T-helper 2 cell treated with Interferon-gamma antibody and Interleukin-4, amounts not matched to agents 5 μg/mL and 100 μg/mL, for 36 hours (primary cell): ENCODE measurements around the gene VSIG10L.

Experiments used
- DNase-seq: peaks from one replicate; pipeline ENCODE4 v3.0.0; 2021; ENCODE audit warnings: low spot score
- H3K27ac Mint-ChIP-seq: one replicate; pipeline ENCODE4 v1.8.0; 2021; ENCODE audit warnings: mild to moderate bottlenecking, mixed read lengths
- H3K27me3 Mint-ChIP-seq: one replicate; pipeline ENCODE4 v1.8.0; 2021; ENCODE audit warnings: low read depth, mixed read lengths
- H3K36me3 Mint-ChIP-seq: one replicate; pipeline ENCODE4 v1.8.0; 2021; ENCODE audit warnings: low read depth, mixed read lengths
- H3K4me1 Mint-ChIP-seq: one replicate; pipeline ENCODE4 v1.8.0; 2021; ENCODE audit warnings: low read depth, mixed read lengths
- H3K4me3 Mint-ChIP-seq: one replicate; pipeline ENCODE4 v1.8.0; 2022; ENCODE audit warnings: mild to moderate bottlenecking, moderate library complexity, mixed read lengths
- H3K9me3 Mint-ChIP-seq: one replicate; pipeline ENCODE4 v1.8.0; 2021; ENCODE audit warnings: mixed read lengths

Gene VSIG10L

DNA sequence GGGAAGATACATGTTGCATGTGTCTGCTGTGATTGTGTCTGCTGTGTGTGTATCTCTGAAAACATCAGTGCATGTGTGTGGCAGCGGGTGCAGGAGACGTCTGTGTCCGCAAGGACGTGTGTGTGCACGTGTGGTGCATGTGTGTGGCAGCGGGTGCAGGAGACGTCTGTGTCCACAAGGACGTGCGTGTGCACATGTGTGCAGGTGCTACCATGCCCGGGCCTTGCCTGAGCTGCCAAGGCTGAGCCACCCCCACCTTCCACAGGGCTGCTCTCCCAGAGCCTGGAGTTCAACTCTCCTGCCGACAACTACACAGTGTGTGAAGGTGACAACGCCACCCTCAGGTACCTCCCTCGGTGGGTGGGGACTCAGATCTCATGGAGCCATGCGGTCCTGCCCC lies 20.1 kb downstream of the VSIG10L start:
- Mint-ChIP-seq H3K4me1 (peaks cover 3% of the 10 kb centered on the region), H3K36me3 (no peaks in the 10 kb centered on the region), H3K4me3 (no peak overlapping the region), H3K27me3 (peaks cover 31% of the 10 kb centered on the region), H3K9me3 (no peaks in the 10 kb centered on the region), H3K27ac (no peak overlapping the region)
- DNase-seq, result no peak

DNA sequence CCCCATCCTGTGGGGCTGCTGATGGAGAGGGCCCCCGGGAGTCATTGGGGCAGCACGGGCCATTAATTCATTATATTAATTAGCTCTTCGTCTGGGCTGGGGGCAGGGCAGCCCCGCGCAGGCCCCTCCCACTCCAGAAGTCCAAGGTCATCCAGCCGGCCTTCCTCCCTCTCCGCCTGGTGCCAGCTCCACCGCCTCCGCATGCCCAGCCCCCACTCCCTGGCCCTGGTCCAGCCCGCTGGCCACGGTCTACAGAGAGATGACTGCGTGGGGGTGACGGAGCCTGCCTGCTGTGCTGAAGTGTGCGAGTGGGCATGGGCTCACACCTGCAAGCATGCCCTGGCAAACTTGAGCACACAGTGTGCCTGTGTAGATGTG lies 21.7 kb downstream of the VSIG10L start:
- no peak overlapping the region for H3K27ac Mint-ChIP-seq
- no peak overlapping the region for H3K4me3 Mint-ChIP-seq
- peaks cover 18% of the 10 kb centered on the region for H3K27me3 Mint-ChIP-seq
- no peaks in the 10 kb centered on the region for H3K9me3 Mint-ChIP-seq
- no peaks in the 10 kb centered on the region for H3K4me1 Mint-ChIP-seq
- H3K36me3 Mint-ChIP-seq, result no peaks in the 10 kb centered on the region
- DNase-seq, result no peak

DNA sequence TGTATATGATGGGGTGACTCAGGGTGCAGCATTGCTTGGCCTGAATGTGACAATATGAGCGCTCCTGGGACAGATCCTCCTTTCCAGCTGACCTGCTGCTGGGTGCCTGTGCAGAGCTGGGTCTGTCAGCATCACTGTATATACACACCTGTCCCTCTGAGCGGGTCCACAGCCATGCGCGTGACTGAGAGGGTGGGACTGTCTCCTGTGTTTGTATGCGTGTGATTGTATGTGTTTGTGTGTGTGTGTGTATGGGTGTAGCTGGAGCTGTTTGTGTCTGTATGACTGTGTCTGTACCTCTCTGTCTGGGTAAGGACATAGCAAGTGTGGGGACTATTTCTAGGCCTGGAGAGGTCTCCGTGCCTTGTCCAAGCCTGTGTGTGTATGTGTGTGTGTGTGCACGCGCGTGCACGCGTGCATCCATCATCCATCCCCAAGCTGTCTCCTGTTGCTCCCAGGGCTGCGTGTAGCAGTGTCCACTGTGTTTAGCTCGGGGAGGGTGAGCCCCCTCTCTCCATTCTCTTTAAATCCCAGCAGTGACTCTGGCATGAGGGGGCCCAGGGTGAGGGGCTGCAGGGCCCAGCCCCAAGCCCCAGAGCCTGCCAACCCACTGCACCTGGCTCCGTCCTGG lies 22.2 kb downstream of the VSIG10L start:
- no peak overlapping the region for H3K27ac Mint-ChIP-seq
- no peak overlapping the region for H3K4me3 Mint-ChIP-seq
- no peaks in the 10 kb centered on the region for H3K4me1 Mint-ChIP-seq
- no peaks in the 10 kb centered on the region for H3K9me3 Mint-ChIP-seq
- peaks cover 20% of the 10 kb centered on the region for H3K27me3 Mint-ChIP-seq
- H3K36me3 Mint-ChIP-seq, result no peaks in the 10 kb centered on the region
- no peak for DNase-seq

DNA sequence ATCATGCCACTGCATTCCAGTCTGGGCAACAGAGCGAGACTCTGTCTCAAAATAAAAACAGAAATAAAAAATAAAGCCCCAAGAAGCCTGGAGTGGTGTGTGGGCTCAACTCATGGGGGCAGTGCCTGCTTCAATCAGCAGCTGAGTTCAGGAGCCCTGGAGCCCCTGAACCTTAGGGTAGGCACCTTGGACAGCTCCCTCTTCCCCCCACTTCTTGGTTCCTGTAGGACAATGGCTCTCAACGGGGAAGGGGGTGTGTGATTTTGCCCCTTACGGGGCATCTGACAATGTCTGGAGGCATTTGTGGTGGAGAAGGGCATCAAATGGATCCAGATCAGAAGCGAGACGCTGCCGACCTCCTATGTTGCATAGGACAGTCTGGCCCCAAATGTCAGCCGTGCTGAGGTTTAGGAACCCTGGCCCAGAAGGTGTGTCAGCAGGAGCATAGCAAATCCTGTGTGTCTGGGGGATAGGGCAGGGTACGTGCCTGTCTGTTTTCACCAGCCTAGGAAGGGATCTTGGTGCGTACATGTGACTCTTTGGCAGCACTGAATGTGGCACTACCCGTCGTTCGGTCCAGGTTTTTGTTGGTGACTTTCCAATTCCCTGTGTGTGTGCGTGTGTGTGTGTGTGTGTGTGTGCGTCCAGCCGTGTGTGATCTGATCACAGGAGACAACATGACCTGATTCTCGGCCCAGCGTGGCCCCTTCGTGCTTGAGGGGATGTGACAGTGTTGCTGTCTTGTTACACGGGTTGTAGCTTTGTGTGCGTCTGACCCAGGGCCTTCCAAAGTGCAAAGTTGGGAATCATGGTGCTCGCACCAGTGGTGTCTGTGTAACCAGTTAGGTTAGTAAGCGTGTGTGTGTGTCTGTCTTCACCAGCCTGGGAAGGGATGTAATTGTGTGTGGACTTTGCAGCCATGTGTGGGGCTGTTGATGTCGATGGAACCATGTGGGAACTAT lies 23.0 kb downstream of the VSIG10L start:
- DNase-seq, result no peak
- no peak overlapping the region for H3K27ac Mint-ChIP-seq
- H3K4me1 Mint-ChIP-seq, result no peaks in the 10 kb centered on the region
- no peaks in the 10 kb centered on the region for H3K9me3 Mint-ChIP-seq
- peaks cover 20% of the 10 kb centered on the region for H3K27me3 Mint-ChIP-seq
- no peaks in the 10 kb centered on the region for H3K36me3 Mint-ChIP-seq
- no peak overlapping the region for H3K4me3 Mint-ChIP-seq

DNA sequence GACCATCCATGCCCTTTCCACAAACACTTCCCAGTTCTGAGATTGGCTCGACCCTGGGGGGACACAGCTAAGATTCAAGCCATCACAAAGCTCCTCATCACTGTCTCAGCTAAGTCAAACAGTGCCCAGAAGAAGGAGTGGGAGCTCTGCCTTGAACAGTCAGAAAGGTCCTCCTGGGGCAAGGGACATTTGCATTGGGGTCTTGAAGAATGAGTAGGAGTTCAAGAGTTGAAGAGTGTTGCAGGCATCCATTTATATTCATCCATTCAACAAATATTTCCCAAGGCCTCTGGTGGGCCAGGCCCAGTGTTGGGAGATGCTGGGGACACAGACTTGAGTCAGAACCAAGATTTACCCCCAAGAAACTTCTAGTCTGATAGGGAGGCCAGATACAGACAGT lies 24.0 kb downstream of the VSIG10L start:
- Mint-ChIP-seq H3K9me3 (no peaks in the 10 kb centered on the region), H3K4me3 (no peak overlapping the region), H3K27ac (no peak overlapping the region), H3K4me1 (peaks cover 3% of the 10 kb centered on the region), H3K27me3 (peaks cover 24% of the 10 kb centered on the region), H3K36me3 (no peaks in the 10 kb centered on the region)
- DNase-seq, result no peak

DNA sequence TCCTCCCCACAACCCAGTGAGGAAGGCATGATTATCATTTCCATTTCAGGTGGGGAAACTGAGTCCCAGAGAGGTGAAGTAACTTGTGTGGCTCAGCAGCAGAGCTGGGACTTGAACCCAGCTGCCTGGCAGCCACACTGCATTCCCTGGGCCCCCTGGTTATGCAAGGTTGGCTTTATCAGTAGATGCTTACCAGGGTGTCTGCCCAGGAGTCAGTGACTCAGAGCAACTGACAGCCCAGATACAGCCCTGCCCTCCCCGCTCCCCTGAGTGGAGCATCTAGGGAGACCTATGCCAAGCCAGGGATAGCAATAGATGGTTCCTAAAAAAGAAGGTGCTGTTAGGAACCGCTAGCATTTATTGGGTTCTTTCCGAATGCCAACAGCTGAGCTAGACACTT lies 24.6 kb downstream of the VSIG10L start:
- Mint-ChIP-seq H3K27me3 (peaks cover 21% of the 10 kb centered on the region), H3K4me1 (peaks cover 3% of the 10 kb centered on the region)

DNA sequence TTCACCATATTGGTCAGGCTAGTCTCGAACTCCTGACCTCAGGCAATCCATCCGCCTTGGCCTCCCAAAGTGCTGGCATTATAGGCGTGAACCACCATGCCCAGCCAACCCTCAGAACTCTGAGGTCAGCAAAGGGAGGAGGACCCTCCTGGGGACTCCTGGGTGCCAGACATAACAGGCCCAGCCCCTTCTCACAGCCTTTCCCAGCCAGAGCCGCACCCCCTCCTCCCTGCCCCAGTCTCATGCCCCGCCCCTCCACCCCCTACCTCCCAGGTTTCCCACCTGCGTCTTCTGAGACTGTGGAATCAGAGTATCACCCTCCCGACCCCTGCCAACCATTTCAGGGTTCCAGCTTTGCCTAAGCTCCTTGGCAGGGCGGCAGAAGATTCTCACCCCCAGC lies 25.3 kb downstream of the VSIG10L start:
- no peak for DNase-seq
- no peaks in the 10 kb centered on the region for H3K36me3 Mint-ChIP-seq
- H3K4me1 Mint-ChIP-seq, result peaks cover 3% of the 10 kb centered on the region
- H3K4me3 Mint-ChIP-seq, result no peak overlapping the region
- peaks cover 24% of the 10 kb centered on the region for H3K27me3 Mint-ChIP-seq
- no peak overlapping the region for H3K27ac Mint-ChIP-seq
- H3K9me3 Mint-ChIP-seq, result no peaks in the 10 kb centered on the region

More for the DNA sequence above, 24.6 kb downstream of the VSIG10L start:
- H3K36me3 Mint-ChIP-seq, result no peaks in the 10 kb centered on the region
- no peak for DNase-seq
- no peak overlapping the region for H3K27ac Mint-ChIP-seq
- H3K4me3 Mint-ChIP-seq, result no peak overlapping the region
- no peaks in the 10 kb centered on the region for H3K9me3 Mint-ChIP-seq

DNA sequence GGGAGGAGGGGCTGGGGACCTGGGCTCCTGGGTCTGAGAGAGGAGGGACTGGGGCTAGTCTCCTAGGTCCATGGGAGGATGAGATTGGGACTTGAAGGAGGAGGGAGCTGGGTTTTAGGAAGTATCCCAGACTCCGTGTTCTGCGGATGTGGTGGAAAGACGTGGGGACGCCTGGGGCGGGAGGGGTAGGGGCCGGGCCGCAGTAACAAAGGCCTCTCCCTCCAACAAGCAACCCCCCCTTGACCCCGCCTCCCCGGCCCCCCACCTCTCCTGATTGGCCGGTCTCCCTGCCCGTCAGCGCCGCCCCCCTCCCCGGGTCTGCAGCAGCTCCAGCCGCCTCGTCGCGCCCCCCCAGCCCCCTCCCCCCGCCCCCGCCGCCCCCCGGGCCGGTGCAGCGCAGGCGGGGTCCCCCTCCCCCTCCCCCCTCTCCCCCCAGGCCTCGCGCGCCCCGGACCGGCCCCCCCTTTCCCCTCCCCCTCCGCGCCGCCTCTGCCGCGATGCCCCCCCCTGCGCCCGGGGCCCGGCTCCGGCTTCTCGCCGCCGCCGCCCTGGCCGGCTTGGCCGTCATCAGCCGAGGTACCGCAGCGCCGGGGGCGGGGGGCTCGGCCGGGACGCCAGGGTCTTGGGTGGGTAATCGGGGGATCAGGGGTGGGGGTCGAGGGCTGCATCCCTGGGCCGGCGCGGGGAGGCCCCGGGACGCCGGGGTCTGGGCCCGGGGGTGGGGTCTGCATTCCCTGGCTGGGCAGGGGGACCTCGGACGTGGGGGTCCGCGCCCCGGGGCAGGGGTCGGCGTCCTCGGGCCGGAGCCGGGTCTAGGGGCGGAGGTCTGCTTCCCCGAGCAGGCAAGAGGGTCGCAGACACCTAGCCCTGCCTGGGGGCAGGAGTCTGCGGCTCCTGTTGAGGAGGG lies 30.3 kb downstream of the VSIG10L start, which contains the start of gene IGLON5:
Gene IGLON5, plus strand, starts transcription at position 294 of the 907 bp plus-strand sequence. Its CDS starts 204 bp downstream, at position 498.
- Mint-ChIP-seq H3K27ac (no peak within 1 kb of the TSS), H3K9me3 (peaks cover 11% of the 10 kb centered on the region), H3K4me1 (peaks cover 3% of the 10 kb centered on the region), H3K27me3 (peaks cover 36% of the 10 kb centered on the region), H3K36me3 (no peaks in the 10 kb centered on the region), H3K4me3 (no peak within 1 kb of the TSS)
- no peak for DNase-seq

DNA sequence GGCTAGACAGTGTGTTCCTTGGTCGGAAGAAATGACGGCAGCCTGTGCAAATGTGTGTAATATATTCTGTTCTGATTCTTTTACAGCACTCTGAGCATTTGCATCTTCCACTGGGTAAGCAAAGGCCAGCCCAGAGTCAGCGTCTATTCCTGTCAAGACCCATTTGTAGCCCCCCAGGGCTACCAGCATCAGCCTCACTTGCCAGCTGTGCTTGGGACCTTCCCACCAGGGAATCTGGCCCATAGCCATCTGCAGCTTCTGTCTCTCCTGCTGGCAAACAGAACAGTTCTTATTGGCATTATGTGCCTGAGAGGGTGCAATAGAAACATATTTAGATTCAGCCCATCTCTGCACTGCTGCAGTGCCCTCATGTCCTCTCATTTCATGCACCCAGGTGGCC lies 36.5 kb downstream of the VSIG10L start:
- H3K27ac Mint-ChIP-seq, result no peak overlapping the region
- DNase-seq, result no peak
- H3K27me3 Mint-ChIP-seq, result peaks cover 18% of the 10 kb centered on the region
- H3K4me1 Mint-ChIP-seq, result no peaks in the 10 kb centered on the region
- H3K36me3 Mint-ChIP-seq, result no peaks in the 10 kb centered on the region
- no peak overlapping the region for H3K4me3 Mint-ChIP-seq
- peaks cover 18% of the 10 kb centered on the region for H3K9me3 Mint-ChIP-seq

DNA sequence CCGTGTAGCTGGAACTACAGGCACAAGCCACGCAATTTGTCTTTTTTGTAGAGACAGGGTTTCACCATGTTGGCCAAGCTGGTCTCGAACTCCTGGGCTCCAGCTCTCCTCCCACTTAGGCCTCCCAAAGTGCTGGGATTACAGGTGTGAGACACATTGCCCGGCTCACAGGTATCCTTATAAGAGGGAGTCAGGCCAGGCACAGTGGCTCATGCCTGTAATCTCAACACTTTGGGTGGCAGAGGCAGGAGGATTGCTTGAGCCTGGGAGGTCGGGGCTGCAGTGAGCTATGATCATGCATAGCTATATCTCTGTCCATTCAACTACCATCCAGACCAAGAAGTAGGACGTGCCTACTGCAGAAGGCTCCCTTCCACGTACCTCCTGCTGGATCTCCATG lies 40.7 kb downstream of the VSIG10L start:
- peaks cover 5% of the 10 kb centered on the region for H3K27me3 Mint-ChIP-seq
- H3K4me3 Mint-ChIP-seq, result no peak overlapping the region
- H3K36me3 Mint-ChIP-seq, result no peaks in the 10 kb centered on the region

DNA sequence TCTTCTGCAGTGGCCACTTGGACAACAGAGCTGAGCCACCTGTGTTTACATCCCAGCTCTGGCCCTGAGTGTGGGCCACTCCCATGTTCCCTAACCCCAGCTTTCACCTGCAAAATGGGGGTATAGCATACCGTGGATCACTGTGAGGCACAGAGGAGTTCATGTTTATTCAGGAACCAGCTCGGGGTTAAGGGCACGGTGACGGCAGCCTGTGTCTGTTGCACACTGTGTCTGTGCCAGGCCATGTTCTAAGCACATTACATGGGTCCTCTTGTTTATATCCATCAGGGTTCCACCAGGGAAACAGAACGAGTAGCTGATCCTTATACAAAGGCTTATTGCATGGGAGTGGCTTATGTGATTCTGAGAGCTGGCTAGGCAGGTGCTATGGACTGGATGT lies 44.5 kb downstream of the VSIG10L start:
- Mint-ChIP-seq H3K27me3 (peaks cover 5% of the 10 kb centered on the region), H3K4me1 (no peaks in the 10 kb centered on the region), H3K27ac (no peak overlapping the region), H3K9me3 (no peaks in the 10 kb centered on the region), H3K36me3 (no peaks in the 10 kb centered on the region), H3K4me3 (no peak overlapping the region)
- no peak for DNase-seq

More for the DNA sequence above, 40.7 kb downstream of the VSIG10L start:
- no peaks in the 10 kb centered on the region for H3K4me1 Mint-ChIP-seq
- peaks cover 4% of the 10 kb centered on the region for H3K9me3 Mint-ChIP-seq
- no peak for DNase-seq
- no peak overlapping the region for H3K27ac Mint-ChIP-seq

DNA sequence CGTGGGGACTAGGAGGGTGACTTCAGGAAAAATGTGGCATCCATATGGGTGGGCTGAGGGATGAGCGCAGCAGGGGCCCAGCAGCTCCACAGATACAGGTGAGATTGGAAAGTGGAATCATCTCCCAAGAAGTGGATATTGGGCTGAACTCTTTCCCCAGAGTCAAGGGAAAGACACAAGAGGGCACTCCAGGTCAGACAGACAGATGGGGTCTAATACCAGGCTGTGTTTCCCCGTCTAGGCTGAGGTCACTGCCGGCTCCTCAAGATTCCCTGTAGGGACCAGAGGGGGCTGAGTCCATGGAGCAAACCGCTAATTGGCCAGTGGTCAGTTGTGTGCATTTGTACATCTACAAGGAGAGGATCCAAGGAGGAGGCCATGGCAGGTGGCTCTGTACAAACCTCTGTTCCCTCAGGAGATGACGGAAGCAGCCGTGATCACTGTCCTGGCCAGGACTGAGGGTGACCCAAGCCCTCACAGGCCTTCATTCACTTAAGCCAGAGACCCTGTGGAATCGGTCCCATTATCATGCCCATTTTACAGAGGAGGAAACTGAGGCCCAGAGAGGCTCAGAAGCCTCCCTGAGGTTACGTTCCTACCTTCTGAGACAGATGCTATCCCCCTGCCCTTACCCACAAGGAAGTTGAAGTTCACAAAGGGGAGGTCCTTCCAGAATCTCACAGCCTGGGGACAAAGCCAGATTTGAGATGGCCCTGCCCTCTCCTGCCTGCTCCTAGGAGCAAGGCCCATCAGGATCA lies 45.4 kb downstream of the VSIG10L start:
- Mint-ChIP-seq H3K36me3 (no peaks in the 10 kb centered on the region), H3K4me3 (no peak overlapping the region), H3K27ac (no peak overlapping the region), H3K4me1 (no peaks in the 10 kb centered on the region), H3K27me3 (peaks cover 1% of the 10 kb centered on the region), H3K9me3 (no peaks in the 10 kb centered on the region)
- no peak for DNase-seq
